Upper lobe of left lung (tissue), 4 donors: ENCODE measurements around the gene MZT2A.
"Not testable (repeated sequence)": the region's sequence is repeated elsewhere in the genome, so short reads cannot be mapped to it uniquely, and the experiment has no call there.

Experiments
- EP300 ChIP-seq, 4 donors: sonication (generic); formaldehyde crosslinking; IDR thresholded peaks; one replicate each; pipeline ENCODE4 v1.5.1; 2017; ENCODE audit warnings: antibody characterized with exemption in 4 of 4, control low read depth in 2 of 4
- POLR2A ChIP-seq, 4 donors: fragments of 450-650 bp; IDR thresholded peaks; one replicate each; pipeline ENCODE4 v1.5.1; 2016 to 2017; ENCODE audit warnings: antibody characterized with exemption in 4 of 4, mild to moderate bottlenecking in 2 of 4
- TF ChIP-seq, protein P1 (sequence below), 6 experiments: fragments of 450-650 bp in 4 of 6; fragments of 200-600 bp in 2 of 6; sonication (generic) in 2 of 6; IDR thresholded peaks; one replicate each; pipeline ENCODE4 v1.5.1; 2016 to 2019; ENCODE audit warnings: antibody characterized with exemption in 6 of 6

- TF ChIP-seq, protein P1, sequence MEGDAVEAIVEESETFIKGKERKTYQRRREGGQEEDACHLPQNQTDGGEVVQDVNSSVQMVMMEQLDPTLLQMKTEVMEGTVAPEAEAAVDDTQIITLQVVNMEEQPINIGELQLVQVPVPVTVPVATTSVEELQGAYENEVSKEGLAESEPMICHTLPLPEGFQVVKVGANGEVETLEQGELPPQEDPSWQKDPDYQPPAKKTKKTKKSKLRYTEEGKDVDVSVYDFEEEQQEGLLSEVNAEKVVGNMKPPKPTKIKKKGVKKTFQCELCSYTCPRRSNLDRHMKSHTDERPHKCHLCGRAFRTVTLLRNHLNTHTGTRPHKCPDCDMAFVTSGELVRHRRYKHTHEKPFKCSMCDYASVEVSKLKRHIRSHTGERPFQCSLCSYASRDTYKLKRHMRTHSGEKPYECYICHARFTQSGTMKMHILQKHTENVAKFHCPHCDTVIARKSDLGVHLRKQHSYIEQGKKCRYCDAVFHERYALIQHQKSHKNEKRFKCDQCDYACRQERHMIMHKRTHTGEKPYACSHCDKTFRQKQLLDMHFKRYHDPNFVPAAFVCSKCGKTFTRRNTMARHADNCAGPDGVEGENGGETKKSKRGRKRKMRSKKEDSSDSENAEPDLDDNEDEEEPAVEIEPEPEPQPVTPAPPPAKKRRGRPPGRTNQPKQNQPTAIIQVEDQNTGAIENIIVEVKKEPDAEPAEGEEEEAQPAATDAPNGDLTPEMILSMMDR (IDR thresholded peaks at IDR 0.05) = not testable (repeated sequence)
- not testable (repeated sequence) for TF ChIP-seq EP300, POLR2A (IDR thresholded peaks at IDR 0.05)
Observed at GRCh38 chr2:131528981-131529863, 37.0 kb upstream of the MZT2A start.
